Measurements from ENCODE around the gene NT5DC1.

Gene NT5DC1

GRCh38 chr6:116101302-116101718 lies 657 bp downstream of the NT5DC1 start:
- TF ChIP-seq GABPA (IDR thresholded peaks at IDR 0.05; ENCODE audit: low read depth) = no peak
- no peak for TF ChIP-seq POLR2AphosphoS5 (IDR thresholded peaks at IDR 0.05; ENCODE audit: low read depth)
- TF ChIP-seq CTCF (IDR thresholded peaks at IDR 0.05; ENCODE audit: insufficient read depth, low read length) = no peak
- no peak for TF ChIP-seq SPI1 (IDR thresholded peaks at IDR 0.05; ENCODE audit: borderline replicate concordance, low read depth)
- TF ChIP-seq REST (IDR thresholded peaks at IDR 0.05; ENCODE audit: insufficient replicate concordance, low read depth) = no peak
- Histone ChIP-seq H3K27me3 (ENCODE audit: insufficient read depth, poor library complexity, severe bottlenecking) (no peaks in the 10 kb centered on the region), H3K27ac (replicated peaks) (peak overlapping the region; percentile 80), H3K4me3 (replicated peaks; ENCODE audit: insufficient read depth, low read length) (peak overlapping the region; percentile 71)
- no peak for DNase-seq (ENCODE audit: low read depth in 1 of 2, low spot score in 1 of 2)

GRCh38 chr6:116101790-116102189 lies 1.1 kb downstream of the NT5DC1 start:
- Histone ChIP-seq H3K27ac (replicated peaks) (no peak overlapping the region), H3K4me3 (replicated peaks; ENCODE audit: insufficient read depth, low read length) (peak overlapping the region; percentile 71), H3K27me3 (ENCODE audit: insufficient read depth, poor library complexity, severe bottlenecking) (no peaks in the 10 kb centered on the region)
- DNase-seq (ENCODE audit: low read depth in 1 of 2, low spot score in 1 of 2) = no peak
- no peak for TF ChIP-seq REST (IDR thresholded peaks at IDR 0.05; ENCODE audit: insufficient replicate concordance, low read depth)
- TF ChIP-seq SPI1 (IDR thresholded peaks at IDR 0.05; ENCODE audit: borderline replicate concordance, low read depth) = no peak
- TF ChIP-seq POLR2AphosphoS5 (IDR thresholded peaks at IDR 0.05; ENCODE audit: low read depth) = no peak
- no peak for TF ChIP-seq GABPA (IDR thresholded peaks at IDR 0.05; ENCODE audit: low read depth)
- TF ChIP-seq CTCF (IDR thresholded peaks at IDR 0.05; ENCODE audit: insufficient read depth, low read length) = no peak

GRCh38 chr6:116102873-116103272 lies 2.2 kb downstream of the NT5DC1 start:
- Histone ChIP-seq H3K27ac (replicated peaks) (no peak overlapping the region), H3K27me3 (ENCODE audit: insufficient read depth, poor library complexity, severe bottlenecking) (no peaks in the 10 kb centered on the region), H3K4me3 (replicated peaks; ENCODE audit: insufficient read depth, low read length) (no peak overlapping the region)
- TF ChIP-seq SPI1 (IDR thresholded peaks at IDR 0.05; ENCODE audit: borderline replicate concordance, low read depth) = peak; percentile 72; the same call in 1 of the 2 replicates
- TF ChIP-seq GABPA (IDR thresholded peaks at IDR 0.05; ENCODE audit: low read depth) = no peak
- DNase-seq (ENCODE audit: low read depth in 1 of 2, low spot score in 1 of 2) = no peak

- Histone ChIP-seq H3K27ac (replicated peaks) (no peak overlapping the region), H3K4me3 (replicated peaks; ENCODE audit: insufficient read depth, low read length) (no peak overlapping the region), H3K27me3 (ENCODE audit: insufficient read depth, poor library complexity, severe bottlenecking) (no peaks in the 10 kb centered on the region)
- no peak for TF ChIP-seq CTCF (IDR thresholded peaks at IDR 0.05; ENCODE audit: insufficient read depth, low read length)
- TF ChIP-seq REST (IDR thresholded peaks at IDR 0.05; ENCODE audit: insufficient replicate concordance, low read depth) = no peak
- no peak for TF ChIP-seq SPI1 (IDR thresholded peaks at IDR 0.05; ENCODE audit: borderline replicate concordance, low read depth)
- TF ChIP-seq GABPA (IDR thresholded peaks at IDR 0.05; ENCODE audit: low read depth) = no peak
- no peak for TF ChIP-seq POLR2AphosphoS5 (IDR thresholded peaks at IDR 0.05; ENCODE audit: low read depth)
- DNase-seq (ENCODE audit: low read depth in 1 of 2, low spot score in 1 of 2) = no peak
Measured at GRCh38 chr6:116104636-116105035, 4.0 kb downstream of the NT5DC1 start.

Data from HL-60 (cell line).